ENCODE data around the gene FOXR1. TPM values are rescaled to one million over a fixed set of nuclear protein-coding genes. Genes with fewer than 3 reads are reported as not detected.

Gene FOXR1
- total RNA-seq, 1 experiment from 2014 or later = not detected

DNA sequence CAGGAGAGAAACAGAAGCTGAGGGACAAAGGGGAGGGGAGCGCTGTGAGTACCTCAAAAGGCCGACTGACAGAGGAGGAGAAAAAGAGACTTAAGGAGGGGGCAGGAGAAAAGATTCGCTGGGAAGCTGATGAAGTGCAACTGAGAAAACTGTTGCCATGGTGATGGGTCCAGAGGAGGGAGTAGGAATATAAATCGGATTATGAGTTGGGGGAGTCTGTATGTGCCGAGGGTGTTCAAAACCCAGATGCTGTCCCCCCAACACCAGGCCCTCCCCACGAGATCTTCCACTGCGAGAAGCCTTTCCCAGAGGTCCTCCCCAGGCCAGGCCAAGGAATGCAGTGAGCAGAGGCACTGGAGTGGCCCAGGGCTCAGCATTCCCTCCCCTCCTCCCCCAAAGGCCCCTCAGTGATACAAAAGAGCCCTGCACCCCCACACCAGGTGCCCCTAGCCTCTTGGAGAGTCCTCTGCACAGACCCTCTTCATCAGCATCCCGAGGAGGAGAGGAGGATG lies 32.1 kb upstream of the FOXR1 start:
- ChIA-PET CTCF (no interaction called here), POLR2A (ENCODE audit: low non-redundant PET) (no interaction called here)
- Histone ChIP-seq H3K4me1 (ENCODE audit: insufficient read depth, low read length, poor library complexity, severe bottlenecking) (peaks cover 9% of the 10 kb centered on the region), H3K9me3 (ENCODE audit: low read depth, low read length, poor library complexity, severe bottlenecking) (no peaks in the 10 kb centered on the region), H3K4me3 (ENCODE audit: low read depth, low read length, poor library complexity, severe bottlenecking) (no peak overlapping the region), H3K36me3 (ENCODE audit: insufficient read depth, low read length, poor library complexity, severe bottlenecking) (no peaks in the 10 kb centered on the region), H3K27ac (ENCODE audit: low read depth, low read length, poor library complexity, severe bottlenecking) (no peak overlapping the region), H3K27me3 (replicated peaks; ENCODE audit: insufficient read depth, low read depth, low read length, poor library complexity) (no peaks in the 10 kb centered on the region)
- TF ChIP-seq EZH2 (IDR thresholded peaks at IDR 0.05; ENCODE audit: borderline replicate concordance, low read depth, low read length, poor library complexity, severe bottlenecking) = no peak
- TF ChIP-seq, protein P1, sequence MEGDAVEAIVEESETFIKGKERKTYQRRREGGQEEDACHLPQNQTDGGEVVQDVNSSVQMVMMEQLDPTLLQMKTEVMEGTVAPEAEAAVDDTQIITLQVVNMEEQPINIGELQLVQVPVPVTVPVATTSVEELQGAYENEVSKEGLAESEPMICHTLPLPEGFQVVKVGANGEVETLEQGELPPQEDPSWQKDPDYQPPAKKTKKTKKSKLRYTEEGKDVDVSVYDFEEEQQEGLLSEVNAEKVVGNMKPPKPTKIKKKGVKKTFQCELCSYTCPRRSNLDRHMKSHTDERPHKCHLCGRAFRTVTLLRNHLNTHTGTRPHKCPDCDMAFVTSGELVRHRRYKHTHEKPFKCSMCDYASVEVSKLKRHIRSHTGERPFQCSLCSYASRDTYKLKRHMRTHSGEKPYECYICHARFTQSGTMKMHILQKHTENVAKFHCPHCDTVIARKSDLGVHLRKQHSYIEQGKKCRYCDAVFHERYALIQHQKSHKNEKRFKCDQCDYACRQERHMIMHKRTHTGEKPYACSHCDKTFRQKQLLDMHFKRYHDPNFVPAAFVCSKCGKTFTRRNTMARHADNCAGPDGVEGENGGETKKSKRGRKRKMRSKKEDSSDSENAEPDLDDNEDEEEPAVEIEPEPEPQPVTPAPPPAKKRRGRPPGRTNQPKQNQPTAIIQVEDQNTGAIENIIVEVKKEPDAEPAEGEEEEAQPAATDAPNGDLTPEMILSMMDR (conservative IDR thresholded peaks at IDR 0.05; ENCODE audit: low read depth, low read length) = no peak
- BruUV-seq (replicated peaks) = no TSS peak
- intact Hi-C loops (cut with micrococcal nuclease; ENCODE audit: unreplicated experiment) = no loop called here
- no peak for DNase-seq (ENCODE audit: low spot score)

DNA sequence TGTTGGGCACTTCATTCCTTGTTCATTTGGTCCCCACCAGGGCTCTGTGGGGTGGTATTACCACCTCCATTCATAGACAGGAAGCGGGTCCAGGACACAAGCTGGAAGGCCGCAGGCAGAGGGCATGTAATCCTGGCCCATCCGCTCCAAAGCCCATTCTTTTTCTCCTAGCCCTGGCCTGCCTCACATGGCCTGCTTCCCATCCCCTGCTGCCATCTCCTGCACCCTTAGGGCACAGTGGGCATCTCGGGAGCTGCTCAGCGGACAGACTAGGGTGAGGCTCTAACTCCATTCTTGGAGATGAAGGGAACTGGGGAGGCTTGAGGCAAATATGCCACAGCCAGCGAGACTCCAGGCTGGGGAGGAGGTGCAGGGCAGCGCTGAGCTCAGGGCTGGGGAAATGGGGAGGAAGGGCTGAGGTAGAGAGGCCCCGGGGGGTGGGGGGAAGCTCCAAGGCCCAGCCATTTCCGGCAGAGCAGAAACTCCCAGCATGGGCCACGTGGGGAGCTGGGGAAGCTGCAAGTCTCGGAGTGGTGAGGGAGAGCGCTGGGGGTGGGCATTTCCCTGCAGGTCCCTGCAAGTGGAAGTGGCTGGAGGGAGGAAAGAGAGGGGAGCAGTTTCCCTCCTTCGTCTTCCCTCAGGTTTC lies 31.5 kb upstream of the FOXR1 start:
- ChIA-PET POLR2A (ENCODE audit: low non-redundant PET) (no interaction called here), CTCF (no interaction called here)
- TF ChIP-seq EZH2 (IDR thresholded peaks at IDR 0.05; ENCODE audit: borderline replicate concordance, low read depth, low read length, poor library complexity, severe bottlenecking) = no peak
- TF ChIP-seq, protein P1 (conservative IDR thresholded peaks at IDR 0.05; ENCODE audit: low read depth, low read length) = no peak
- no peaks in the 10 kb centered on the region for H3K27me3 ChIP-seq (replicated peaks; ENCODE audit: insufficient read depth, low read depth, low read length, poor library complexity)
- peak; percentile 77 for DNase-seq (ENCODE audit: low spot score)
- no peaks in the 10 kb centered on the region for H3K36me3 ChIP-seq (ENCODE audit: insufficient read depth, low read length, poor library complexity, severe bottlenecking)
- peaks cover 9% of the 10 kb centered on the region for H3K4me1 ChIP-seq (ENCODE audit: insufficient read depth, low read length, poor library complexity, severe bottlenecking)
- intact Hi-C loops (cut with micrococcal nuclease; ENCODE audit: unreplicated experiment) = no loop called here
- H3K4me3 ChIP-seq (ENCODE audit: low read depth, low read length, poor library complexity, severe bottlenecking) = no peak overlapping the region
- H3K27ac ChIP-seq (ENCODE audit: low read depth, low read length, poor library complexity, severe bottlenecking) = no peak overlapping the region
- no TSS peak for BruUV-seq (replicated peaks)
- no peaks in the 10 kb centered on the region for H3K9me3 ChIP-seq (ENCODE audit: low read depth, low read length, poor library complexity, severe bottlenecking)

GRCh38 chr11:118947091-118947490 lies 24.5 kb upstream of the FOXR1 start:
- ChIA-PET CTCF (no interaction called here), POLR2A (ENCODE audit: low non-redundant PET) (no interaction called here)
- H3K9me3 ChIP-seq (ENCODE audit: low read depth, low read length, poor library complexity, severe bottlenecking) = no peaks in the 10 kb centered on the region
- H3K4me3 ChIP-seq (ENCODE audit: low read depth, low read length, poor library complexity, severe bottlenecking) = no peak overlapping the region
- TF ChIP-seq EZH2 (IDR thresholded peaks at IDR 0.05; ENCODE audit: borderline replicate concordance, low read depth, low read length, poor library complexity, severe bottlenecking) = no peak
- TF ChIP-seq, protein P1 (conservative IDR thresholded peaks at IDR 0.05; ENCODE audit: low read depth, low read length) = no peak
- no TSS peak for BruUV-seq (replicated peaks)
- H3K4me1 ChIP-seq (ENCODE audit: insufficient read depth, low read length, poor library complexity, severe bottlenecking) = no peaks in the 10 kb centered on the region
- H3K27me3 ChIP-seq (replicated peaks; ENCODE audit: insufficient read depth, low read depth, low read length, poor library complexity) = no peaks in the 10 kb centered on the region
- intact Hi-C loops (cut with micrococcal nuclease; ENCODE audit: unreplicated experiment) = no loop called here
- DNase-seq (ENCODE audit: low spot score) = no peak
- H3K36me3 ChIP-seq (ENCODE audit: insufficient read depth, low read length, poor library complexity, severe bottlenecking) = no peaks in the 10 kb centered on the region
- no peak overlapping the region for H3K27ac ChIP-seq (ENCODE audit: low read depth, low read length, poor library complexity, severe bottlenecking)

Measured in A673 (cell line).